Measurements from ENCODE around the gene CELA3A.

Gene CELA3A

DNA sequence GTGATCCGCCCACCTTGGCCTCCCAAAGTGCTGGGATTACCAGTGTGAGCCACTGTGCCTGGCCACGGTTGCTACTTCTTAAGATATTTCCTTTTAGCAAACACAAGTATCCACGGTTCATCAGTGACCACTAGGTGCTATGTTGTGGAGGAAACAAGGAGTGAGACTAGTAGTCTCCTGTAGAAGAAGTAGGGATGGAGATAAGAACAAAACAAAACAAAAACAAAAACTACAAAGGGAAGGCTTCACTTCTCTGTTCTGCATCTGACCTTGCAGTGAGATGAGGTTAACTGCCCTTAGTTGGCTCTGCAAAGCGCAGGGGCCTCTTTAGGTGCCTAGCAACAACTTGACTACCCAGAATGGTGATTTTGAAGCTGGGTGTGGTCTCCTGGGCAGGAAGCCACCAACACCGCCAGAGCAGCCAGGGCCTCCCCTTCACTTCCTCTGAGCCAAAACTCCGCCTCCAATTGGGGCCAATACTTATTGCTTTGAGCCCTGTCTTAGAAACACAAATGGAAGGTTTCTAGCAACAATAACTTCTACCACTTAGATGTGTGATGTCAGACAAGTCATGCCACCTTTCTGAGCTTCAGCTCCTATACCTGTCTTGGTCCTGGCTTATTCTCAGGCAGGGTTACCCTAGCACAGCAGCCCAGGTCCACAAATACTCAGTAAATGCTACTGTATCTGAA, 38.3 kb downstream of the CELA3A start:
- peak overlapping the region; percentile 72 for H3K27ac ChIP-seq (ENCODE audit: low read length)
- no peaks in the 10 kb centered on the region for H3K27me3 ChIP-seq (ENCODE audit: low read depth, low read length)
- no peaks in the 10 kb centered on the region for H3K79me2 ChIP-seq (ENCODE audit: low read length)
- TF ChIP-seq EZH2phosphoT487 (IDR thresholded peaks at IDR 0.05; ENCODE audit: low read depth) = no peak
- TF ChIP-seq, protein P1, sequence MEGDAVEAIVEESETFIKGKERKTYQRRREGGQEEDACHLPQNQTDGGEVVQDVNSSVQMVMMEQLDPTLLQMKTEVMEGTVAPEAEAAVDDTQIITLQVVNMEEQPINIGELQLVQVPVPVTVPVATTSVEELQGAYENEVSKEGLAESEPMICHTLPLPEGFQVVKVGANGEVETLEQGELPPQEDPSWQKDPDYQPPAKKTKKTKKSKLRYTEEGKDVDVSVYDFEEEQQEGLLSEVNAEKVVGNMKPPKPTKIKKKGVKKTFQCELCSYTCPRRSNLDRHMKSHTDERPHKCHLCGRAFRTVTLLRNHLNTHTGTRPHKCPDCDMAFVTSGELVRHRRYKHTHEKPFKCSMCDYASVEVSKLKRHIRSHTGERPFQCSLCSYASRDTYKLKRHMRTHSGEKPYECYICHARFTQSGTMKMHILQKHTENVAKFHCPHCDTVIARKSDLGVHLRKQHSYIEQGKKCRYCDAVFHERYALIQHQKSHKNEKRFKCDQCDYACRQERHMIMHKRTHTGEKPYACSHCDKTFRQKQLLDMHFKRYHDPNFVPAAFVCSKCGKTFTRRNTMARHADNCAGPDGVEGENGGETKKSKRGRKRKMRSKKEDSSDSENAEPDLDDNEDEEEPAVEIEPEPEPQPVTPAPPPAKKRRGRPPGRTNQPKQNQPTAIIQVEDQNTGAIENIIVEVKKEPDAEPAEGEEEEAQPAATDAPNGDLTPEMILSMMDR (IDR thresholded peaks at IDR 0.05; ENCODE audit: low read depth, low read length) = no peak
- H3K36me3 ChIP-seq (replicated peaks; ENCODE audit: low read depth, low read length) = no peaks in the 10 kb centered on the region
- H4K20me1 ChIP-seq (ENCODE audit: insufficient read depth, low read length) = no peaks in the 10 kb centered on the region
- peak overlapping the region; percentile 75 for H3K4me2 ChIP-seq (ENCODE audit: low read length)
- peaks cover 32% of the 10 kb centered on the region for H3K4me1 ChIP-seq (ENCODE audit: low read length)
- H3K9ac ChIP-seq (ENCODE audit: low read length) = peak overlapping the region; percentile 51
- H2AFZ ChIP-seq (ENCODE audit: low read depth, low read length) = peak overlapping the region; percentile 92
- no peaks in the 10 kb centered on the region for H3K9me3 ChIP-seq (ENCODE audit: insufficient read depth, low read length)
- H3K4me3 ChIP-seq (ENCODE audit: low read length) = peak overlapping the region; percentile 36

DNA sequence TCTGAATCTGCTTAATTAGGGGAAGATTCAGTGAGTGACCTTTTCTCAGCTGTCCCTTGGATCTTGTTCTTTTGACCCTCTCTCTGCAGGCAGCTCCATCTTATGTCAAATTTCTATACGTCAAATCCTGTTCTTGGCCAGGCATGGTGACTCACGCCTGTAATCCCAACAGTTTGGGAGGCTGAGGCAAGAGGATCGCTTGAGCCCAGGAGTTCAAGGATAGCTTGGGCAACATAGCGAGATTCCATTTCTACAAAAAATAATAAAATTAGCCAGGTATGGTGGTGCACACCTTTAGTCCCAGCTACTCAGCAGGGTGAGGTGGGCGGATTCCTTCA, 38.8 kb downstream of the CELA3A start:
- Histone ChIP-seq H3K36me3 (replicated peaks; ENCODE audit: low read depth, low read length) (no peaks in the 10 kb centered on the region), H3K27me3 (ENCODE audit: low read depth, low read length) (no peaks in the 10 kb centered on the region), H3K79me2 (ENCODE audit: low read length) (no peaks in the 10 kb centered on the region), H2AFZ (ENCODE audit: low read depth, low read length) (peak overlapping the region; percentile 92), H3K4me2 (ENCODE audit: low read length) (peak overlapping the region; percentile 75), H3K4me3 (ENCODE audit: low read length) (peak overlapping the region; percentile 36), H3K27ac (ENCODE audit: low read length) (peak overlapping the region; percentile 72), H3K4me1 (ENCODE audit: low read length) (peaks cover 32% of the 10 kb centered on the region), H4K20me1 (ENCODE audit: insufficient read depth, low read length) (no peaks in the 10 kb centered on the region), H3K9me3 (ENCODE audit: insufficient read depth, low read length) (no peaks in the 10 kb centered on the region), H3K9ac (ENCODE audit: low read length) (peak overlapping the region; percentile 51)
- TF ChIP-seq, protein P1 (IDR thresholded peaks at IDR 0.05; ENCODE audit: low read depth, low read length) = no peak
- TF ChIP-seq EZH2phosphoT487 (IDR thresholded peaks at IDR 0.05; ENCODE audit: low read depth) = no peak

DNA sequence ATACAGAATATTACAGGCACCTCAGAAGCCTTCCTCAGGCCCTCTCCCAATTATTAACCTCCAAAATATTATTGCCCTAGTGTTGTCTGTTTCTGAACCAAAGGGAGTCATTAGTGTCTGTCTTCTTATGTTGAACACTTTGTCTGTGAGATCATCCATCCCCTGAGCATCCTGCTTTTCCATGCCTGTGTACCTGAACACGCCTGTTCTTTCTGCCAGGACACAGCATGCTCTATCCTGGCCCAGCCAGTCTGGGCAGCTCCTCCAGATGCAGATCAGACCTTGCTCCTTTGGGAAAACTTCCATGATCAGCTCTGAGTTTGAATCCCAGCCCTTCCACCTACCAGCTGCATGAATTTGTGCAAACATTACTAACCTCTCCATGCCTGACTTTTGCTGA, 40.0 kb downstream of the CELA3A start:
- Histone ChIP-seq H3K36me3 (replicated peaks; ENCODE audit: low read depth, low read length) (no peaks in the 10 kb centered on the region), H3K9ac (ENCODE audit: low read length) (no peak overlapping the region), H3K4me1 (ENCODE audit: low read length) (peaks cover 32% of the 10 kb centered on the region), H3K4me3 (ENCODE audit: low read length) (no peak overlapping the region), H2AFZ (ENCODE audit: low read depth, low read length) (no peak overlapping the region), H3K27me3 (ENCODE audit: low read depth, low read length) (no peaks in the 10 kb centered on the region), H4K20me1 (ENCODE audit: insufficient read depth, low read length) (no peaks in the 10 kb centered on the region), H3K4me2 (ENCODE audit: low read length) (no peak overlapping the region), H3K27ac (ENCODE audit: low read length) (no peak overlapping the region), H3K9me3 (ENCODE audit: insufficient read depth, low read length) (no peaks in the 10 kb centered on the region), H3K79me2 (ENCODE audit: low read length) (no peaks in the 10 kb centered on the region)
- TF ChIP-seq EZH2phosphoT487 (IDR thresholded peaks at IDR 0.05; ENCODE audit: low read depth) = no peak
- TF ChIP-seq, protein P1 (IDR thresholded peaks at IDR 0.05; ENCODE audit: low read depth, low read length) = no peak

DNA sequence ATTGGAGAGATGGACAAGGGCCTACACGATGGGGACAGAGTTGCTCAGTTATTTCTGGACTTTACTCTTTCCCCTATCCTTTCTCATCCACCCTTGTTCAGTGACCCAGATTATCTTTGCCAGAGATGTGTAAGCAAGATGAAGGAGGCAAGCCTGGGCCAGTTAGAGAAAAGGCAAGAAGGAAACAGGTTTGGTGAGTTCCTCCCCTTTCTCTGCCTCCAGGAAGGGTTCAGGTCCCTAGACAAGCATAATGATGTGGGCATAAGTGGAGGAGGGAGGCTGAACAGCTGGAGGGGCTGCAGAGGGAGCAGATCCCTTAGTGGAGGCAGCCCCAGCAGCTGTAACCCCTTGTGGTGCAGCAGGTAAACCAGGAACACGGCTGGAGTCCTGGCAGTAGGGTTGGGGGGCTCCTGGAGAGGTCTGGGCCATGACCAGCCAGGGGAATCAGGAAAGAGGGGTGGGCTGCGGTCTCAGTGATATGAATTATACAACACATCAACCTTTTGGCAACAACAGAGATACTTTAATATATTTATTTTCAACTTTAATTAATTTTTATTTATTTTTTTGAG, 41.8 kb downstream of the CELA3A start:
- Histone ChIP-seq H3K9me3 (ENCODE audit: insufficient read depth, low read length) (no peaks in the 10 kb centered on the region), H3K4me3 (ENCODE audit: low read length) (no peak overlapping the region), H3K9ac (ENCODE audit: low read length) (no peak overlapping the region), H3K79me2 (ENCODE audit: low read length) (no peaks in the 10 kb centered on the region), H3K4me1 (ENCODE audit: low read length) (peaks cover 25% of the 10 kb centered on the region), H2AFZ (ENCODE audit: low read depth, low read length) (no peak overlapping the region), H4K20me1 (ENCODE audit: insufficient read depth, low read length) (no peaks in the 10 kb centered on the region), H3K36me3 (replicated peaks; ENCODE audit: low read depth, low read length) (no peaks in the 10 kb centered on the region), H3K27me3 (ENCODE audit: low read depth, low read length) (no peaks in the 10 kb centered on the region), H3K4me2 (ENCODE audit: low read length) (no peak overlapping the region), H3K27ac (ENCODE audit: low read length) (no peak overlapping the region)
- TF ChIP-seq, protein P1 (IDR thresholded peaks at IDR 0.05; ENCODE audit: low read depth, low read length) = no peak
- TF ChIP-seq EZH2phosphoT487 (IDR thresholded peaks at IDR 0.05; ENCODE audit: low read depth) = no peak

All from OCI-LY3 (cell line).